OCI-LY1 (cell line): ENCODE measurements around the gene FAM13A.

ENCODE experiments used
- CTCF ChIP-seq: fragments of 200-600 bp; sonication (generic), shearing (Covaris generic); IDR thresholded peaks from 2 replicates; pipeline ENCODE4 v1.5.1; 2017; ENCODE audit warnings: mild to moderate bottlenecking, antibody characterized with exemption, low read length, moderate library complexity, mixed read lengths
- EZH2 ChIP-seq: fragments of 200-600 bp; sonication (generic), shearing (Covaris generic); IDR thresholded peaks from 2 replicates; pipeline ENCODE4 v1.8.0; 2017; ENCODE audit warnings: borderline replicate concordance, mixed run types, mild to moderate bottlenecking, antibody characterized with exemption, low read length, moderate library complexity, mixed read lengths

- TF ChIP-seq CTCF (no peak), EZH2 (no peak)
These were observed 299.2 kb downstream of the FAM13A start for GRCh38 chr4:88757776-88758175.
